ENCODE data around the gene UQCRH.

- TF ChIP-seq YY1 (tag by site-specific recombination; IDR thresholded peaks at IDR 0.05) (no peak), ZNF449 (tag by site-specific recombination; IDR thresholded peaks at IDR 0.05) (no peak)
Observed at GRCh38 chr1:46344481-46344880, 41.0 kb downstream of the UQCRH start.
